Lung (tissue), 12 donors: ENCODE measurements around the gene DAB1. TPM values are rescaled to one million over a fixed set of nuclear protein-coding genes. Genes with fewer than 3 reads are reported as not detected.

Experiments
- ATAC-seq: fragments of 200-7000 bp; cut with Tn5 transposase; one replicate; pipeline ENCODE4 v1.9.1; 2020; ENCODE audit warnings: moderate number of reproducible peaks; ENCODE audit not compliant: insufficient read depth, low FRiP score
- DNase-seq, 3 donors: peaks; one replicate each; pipeline ENCODE4 v3.0.0-alpha.2; 2013 to 2017
- H3K27ac ChIP-seq, 2 donors: one replicate each; pipeline ENCODE4 v1.5.1; 2013; ENCODE audit warnings: mild to moderate bottlenecking in 2 of 2, moderate library complexity in 2 of 2, control low read depth in 1 of 2, inconsistent platforms in 1 of 2, low read depth in 1 of 2, low read length in 1 of 2
- H3K27me3 ChIP-seq, 3 donors: one replicate each; pipeline ENCODE4 v1.5.1; 2013; ENCODE audit warnings: low read length in 2 of 3; ENCODE audit not compliant: control insufficient read depth in 3 of 3, insufficient read depth in 3 of 3
- H3K36me3 ChIP-seq, 4 donors: one replicate each; pipeline ENCODE4 v1.5.1; 2013; ENCODE audit warnings: low read length in 4 of 4, mild to moderate bottlenecking in 1 of 4, moderate library complexity in 1 of 4; ENCODE audit not compliant: control insufficient read depth in 4 of 4, insufficient read depth in 4 of 4
- H3K4me1 ChIP-seq, 5 donors: one replicate each; pipeline ENCODE4 v1.5.1; 2013; ENCODE audit warnings: low read length in 5 of 5, mild to moderate bottlenecking in 2 of 5, moderate library complexity in 1 of 5; ENCODE audit not compliant: control insufficient read depth in 5 of 5, insufficient read depth in 5 of 5
- H3K4me3 ChIP-seq: one replicate; pipeline ENCODE4 v1.5.1; 2013; ENCODE audit warnings: mild to moderate bottlenecking, control low read depth, moderate library complexity
- H3K9ac ChIP-seq, 2 donors: one replicate each; pipeline ENCODE4 v1.5.1; 2013; ENCODE audit warnings: low read length in 2 of 2, control low read depth in 1 of 2; ENCODE audit not compliant: insufficient read depth in 1 of 2
- H3K9me3 ChIP-seq, 4 donors: one replicate each; pipeline ENCODE4 v1.5.1; 2013; ENCODE audit warnings: low read length in 3 of 4, mild to moderate bottlenecking in 1 of 4, moderate library complexity in 1 of 4; ENCODE audit not compliant: control insufficient read depth in 4 of 4, insufficient read depth in 3 of 4
- WGBS, 2 donors: extraction: QIAGEN DNeasy Blood & Tissue Kit; methylation state at CpG; one replicate each; pipeline ENCODE4 v1.1.7; 2013; 5-methylcytosine and 5-hydroxymethylcytosine counted together
- polyA plus RNA-seq, 2 donors: library from polyadenylated mRNA; stranded (reverse); fragments of 200-250 nt; gene quantifications; one replicate each; pipeline ENCODE4 v1.2.1, GENCODE V29; 2013
- total RNA-seq, 2 donors: library from RNA; depleted of rRNA in 1 of 2; stranded (reverse); fragments of >200 nt in 1 of 2; gene quantifications; one replicate each; pipeline ENCODE4 v1.2.1, GENCODE V29; 2014 to 2021
- TF ChIP-seq, protein P1 (sequence below): IDR thresholded peaks from 2 replicates; pipeline ENCODE4 v1.5.1; 2012; ENCODE audit warnings: mild to moderate bottlenecking; ENCODE audit errors: control extremely low read depth, extremely low read depth
- donor health status: control.
- donor health status: control.
- donor health status: Bipolar disorder and iron deficiency.
- donor health status: healthy.
- donor health status: DM: yes; HTN: yes; CAD: no.

The DAB1 gene
- total and polyA plus RNA-seq, 4 donors, result 0.06 to 0.77 (median 0.10) TPM

DNA sequence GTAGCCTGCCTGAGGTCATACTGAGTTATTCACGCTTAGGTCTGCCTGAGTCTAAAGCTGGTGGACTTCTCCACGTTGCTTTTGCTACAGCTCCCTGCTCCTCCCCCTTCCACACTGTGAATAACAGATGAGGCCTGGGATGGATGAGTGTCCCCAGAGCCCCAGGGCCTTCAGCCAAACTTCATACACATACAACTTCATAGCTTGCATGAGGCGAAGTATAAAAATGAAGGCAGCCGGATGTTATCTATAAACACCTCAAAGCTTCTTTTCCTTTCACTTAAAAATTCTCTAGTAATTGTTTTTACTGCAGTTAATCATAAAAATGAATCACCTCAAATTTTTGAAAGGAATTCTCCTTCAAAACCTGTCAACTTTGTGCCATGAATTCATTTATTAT lies 70.2 kb downstream of the DAB1 start:
- Histone ChIP-seq H3K27me3 (no peaks in the 10 kb centered on the region), H3K9ac (no peak overlapping the region), H3K27ac (no peak overlapping the region), H3K4me3 (no peak overlapping the region), H3K9me3 (no peaks in the 10 kb centered on the region), H3K4me1 (peaks cover 2 to 25% (median 6%) of the 10 kb centered on the region in 5 donors), H3K36me3 (no peaks in the 10 kb centered on the region)
- WGBS, 2 donors, result 52 to 61% methylated on average over 4 of the region's 4 CpGs
- peak; percentile 80 to 95 (median 88) for DNase-seq
- ATAC-seq, result no peak
- TF ChIP-seq, protein P1, sequence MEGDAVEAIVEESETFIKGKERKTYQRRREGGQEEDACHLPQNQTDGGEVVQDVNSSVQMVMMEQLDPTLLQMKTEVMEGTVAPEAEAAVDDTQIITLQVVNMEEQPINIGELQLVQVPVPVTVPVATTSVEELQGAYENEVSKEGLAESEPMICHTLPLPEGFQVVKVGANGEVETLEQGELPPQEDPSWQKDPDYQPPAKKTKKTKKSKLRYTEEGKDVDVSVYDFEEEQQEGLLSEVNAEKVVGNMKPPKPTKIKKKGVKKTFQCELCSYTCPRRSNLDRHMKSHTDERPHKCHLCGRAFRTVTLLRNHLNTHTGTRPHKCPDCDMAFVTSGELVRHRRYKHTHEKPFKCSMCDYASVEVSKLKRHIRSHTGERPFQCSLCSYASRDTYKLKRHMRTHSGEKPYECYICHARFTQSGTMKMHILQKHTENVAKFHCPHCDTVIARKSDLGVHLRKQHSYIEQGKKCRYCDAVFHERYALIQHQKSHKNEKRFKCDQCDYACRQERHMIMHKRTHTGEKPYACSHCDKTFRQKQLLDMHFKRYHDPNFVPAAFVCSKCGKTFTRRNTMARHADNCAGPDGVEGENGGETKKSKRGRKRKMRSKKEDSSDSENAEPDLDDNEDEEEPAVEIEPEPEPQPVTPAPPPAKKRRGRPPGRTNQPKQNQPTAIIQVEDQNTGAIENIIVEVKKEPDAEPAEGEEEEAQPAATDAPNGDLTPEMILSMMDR, result no peak

DNA sequence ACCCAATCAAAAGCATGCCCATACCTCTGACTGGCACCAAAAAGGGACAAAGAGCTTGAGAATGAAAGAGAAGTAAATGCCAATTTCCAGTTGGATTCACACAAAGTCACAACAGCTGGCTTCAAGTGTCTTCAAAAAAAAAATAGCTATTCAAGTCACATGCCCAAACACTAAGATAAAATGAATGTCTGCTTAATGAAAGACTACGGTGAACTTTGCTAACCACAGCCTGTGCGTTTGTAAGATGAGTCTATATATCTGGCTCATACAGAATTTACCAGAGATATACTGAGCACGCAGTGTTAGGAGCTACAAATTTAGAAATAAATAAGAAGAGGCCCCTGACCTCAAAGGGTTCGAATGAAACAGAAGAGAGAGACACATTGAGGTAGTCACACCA lies 73.2 kb downstream of the DAB1 start:
- H3K9ac ChIP-seq, result no peak overlapping the region
- no peaks in the 10 kb centered on the region for H3K27me3 ChIP-seq
- DNase-seq (peak in 2 of 3 donors; percentile 24 to 29), ATAC-seq (no peak)
- no peak overlapping the region for H3K27ac ChIP-seq
- H3K9me3 ChIP-seq, result no peaks in the 10 kb centered on the region
- 74 to 85% methylated on average over 4 of the region's 4 CpGs for WGBS, 2 donors
- no peaks in the 10 kb centered on the region for H3K36me3 ChIP-seq
- TF ChIP-seq, protein P1, result no peak
- no peak overlapping the region for H3K4me3 ChIP-seq
- H3K4me1 ChIP-seq, result peaks cover 3 to 22% (median 6%) of the 10 kb centered on the region in 5 donors

DNA sequence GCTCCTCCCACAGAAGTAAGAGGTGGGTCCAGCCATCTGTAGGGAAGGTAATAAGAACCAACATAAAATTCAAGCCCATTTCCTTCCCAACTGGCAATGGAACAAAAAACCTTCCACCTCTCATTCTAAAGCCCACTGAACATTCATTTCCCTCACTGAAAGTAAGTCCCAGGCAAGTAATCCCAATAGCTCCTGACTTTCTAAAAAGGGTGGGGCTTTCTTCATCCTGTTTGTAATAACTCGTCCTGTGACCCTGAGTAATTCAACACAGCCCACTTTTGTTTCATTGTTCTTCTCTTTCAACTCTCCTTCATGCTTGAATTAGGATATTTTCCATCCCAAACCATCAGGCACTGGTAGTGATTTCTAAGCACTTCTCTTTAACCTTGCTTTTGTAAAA lies 74.9 kb downstream of the DAB1 start:
- WGBS, 2 donors, result 58 to 65% methylated on average over 1 of the region's 1 CpG
- Histone ChIP-seq H3K4me3 (no peak overlapping the region), H3K4me1 (peaks cover 3 to 16% (median 6%) of the 10 kb centered on the region in 5 donors), H3K36me3 (no peaks in the 10 kb centered on the region), H3K27me3 (no peaks in the 10 kb centered on the region), H3K27ac (no peak overlapping the region), H3K9me3 (no peaks in the 10 kb centered on the region), H3K9ac (no peak overlapping the region)
- ATAC-seq, result no peak
- TF ChIP-seq, protein P1, result no peak
- no peak for DNase-seq

DNA sequence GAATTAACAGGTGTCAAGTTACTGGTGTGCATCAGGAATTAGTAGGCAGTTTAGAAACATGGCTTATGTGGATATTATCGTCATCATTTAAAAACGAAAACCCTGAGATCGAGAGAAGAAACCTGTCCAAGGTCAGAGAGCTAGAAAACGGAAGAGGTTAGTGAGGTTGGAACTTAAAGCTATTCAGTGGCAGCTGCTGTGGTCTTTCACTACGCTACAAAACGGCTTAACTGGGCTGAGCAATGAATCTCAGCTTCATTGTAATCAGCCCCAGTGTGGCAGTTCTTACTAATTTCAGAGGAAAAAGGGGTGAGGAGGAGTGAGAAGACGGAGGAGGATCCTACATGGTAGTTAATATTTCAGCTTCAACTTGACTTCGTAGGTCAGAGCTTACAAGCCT lies 77.9 kb downstream of the DAB1 start:
- ATAC-seq, result no peak
- 87 to 93% methylated on average over 8 of the region's 8 CpGs for WGBS, 2 donors
- no peaks in the 10 kb centered on the region for H3K36me3 ChIP-seq

More for the DNA sequence above, 77.9 kb downstream of the DAB1 start:
- DNase-seq, result no peak
- Histone ChIP-seq H3K27ac (no peak overlapping the region), H3K9ac (no peak overlapping the region), H3K9me3 (no peaks in the 10 kb centered on the region), H3K4me3 (no peak overlapping the region), H3K27me3 (no peaks in the 10 kb centered on the region), H3K4me1 (peaks cover 0 to 6% (median 3%) of the 10 kb centered on the region in 5 donors)
- TF ChIP-seq, protein P1, result no peak
